ENCODE results near the gene ASCC3. TPM values are rescaled to one million over a fixed set of nuclear protein-coding genes. Genes with fewer than 3 reads are reported as not detected.

The ASCC3 gene
- total RNA-seq, 1 donor from 2014 or later, result 75.3 TPM

- H3K27ac ChIP-seq, result no peak overlapping the region
- no peaks in the 10 kb centered on the region for H3K79me2 ChIP-seq (ENCODE audit: low read depth)
- no peaks in the 10 kb centered on the region for H4K20me1 ChIP-seq (ENCODE audit: low read depth)
- no peaks in the 10 kb centered on the region for H3K9me3 ChIP-seq (ENCODE audit: low read depth)
- Mint-ChIP-seq H3K27me3 (ENCODE audit: insufficient read depth, low read depth) (no peaks in the 10 kb centered on the region), H3K36me3 (peaks cover 3% of the 10 kb centered on the region), H3K4me3 (no peak overlapping the region), H3K27ac (no peak overlapping the region), H3K4me1 (peaks cover 4% of the 10 kb centered on the region), H3K9me3 (no peaks in the 10 kb centered on the region)
- no peaks in the 10 kb centered on the region for H3K36me3 ChIP-seq
- TF ChIP-seq EZH2phosphoT487 (IDR thresholded peaks at IDR 0.05) (no peak), EZH2 (IDR thresholded peaks at IDR 0.05) (no peak), CTCF (IDR thresholded peaks at IDR 0.05) (no peak)
- no peak overlapping the region for H3K4me3 ChIP-seq
- DNase-seq (ENCODE audit: low spot score), result no peak
- no peaks in the 10 kb centered on the region for H3K27me3 ChIP-seq
- no peaks in the 10 kb centered on the region for H3K4me1 ChIP-seq
- no peaks in the 10 kb centered on the region for H3F3A ChIP-seq (ENCODE audit: low read depth)
- H2AFZ ChIP-seq (replicated peaks), result no peak overlapping the region
- H3K4me2 ChIP-seq, result no peak overlapping the region
- H3K9ac ChIP-seq, result no peak overlapping the region
Observed at GRCh38 chr6:100706491-100706890, 174.6 kb downstream of the ASCC3 start.

GRCh38 chr6:100704961-100705360 is 176.2 kb downstream of the ASCC3 start:
- H3K4me3 ChIP-seq, result no peak overlapping the region
- H3K27ac Mint-ChIP-seq, result no peak overlapping the region

GRCh38 chr6:100701728-100702127 is 179.4 kb downstream of the ASCC3 start:
- Histone ChIP-seq H3K9ac (no peak overlapping the region), H3K4me1 (no peaks in the 10 kb centered on the region), H3K9me3 (ENCODE audit: low read depth) (no peaks in the 10 kb centered on the region), H3F3A (ENCODE audit: low read depth) (no peaks in the 10 kb centered on the region), H3K36me3 (no peaks in the 10 kb centered on the region), H3K4me3 (no peak overlapping the region), H3K27ac (no peak overlapping the region), H4K20me1 (ENCODE audit: low read depth) (no peaks in the 10 kb centered on the region), H3K4me2 (no peak overlapping the region), H3K79me2 (ENCODE audit: low read depth) (no peaks in the 10 kb centered on the region), H3K27me3 (no peaks in the 10 kb centered on the region), H2AFZ (replicated peaks) (no peak overlapping the region)
- no peak for DNase-seq (ENCODE audit: low spot score)
- Mint-ChIP-seq H3K4me3 (no peak overlapping the region), H3K27ac (no peak overlapping the region), H3K9me3 (peaks cover 14% of the 10 kb centered on the region), H3K36me3 (peaks cover 15% of the 10 kb centered on the region), H3K4me1 (peaks cover 4% of the 10 kb centered on the region), H3K27me3 (ENCODE audit: insufficient read depth, low read depth) (no peaks in the 10 kb centered on the region)
- TF ChIP-seq CTCF (IDR thresholded peaks at IDR 0.05), result no peak
- no peak for TF ChIP-seq EZH2 (IDR thresholded peaks at IDR 0.05)
- TF ChIP-seq EZH2phosphoT487 (IDR thresholded peaks at IDR 0.05), result no peak

More at GRCh38 chr6:100704961-100705360, 176.2 kb downstream of the ASCC3 start:
- no peaks in the 10 kb centered on the region for H3K79me2 ChIP-seq (ENCODE audit: low read depth)
- no peaks in the 10 kb centered on the region for H3K4me1 ChIP-seq
- no peak overlapping the region for H3K4me2 ChIP-seq
- peaks cover 4% of the 10 kb centered on the region for H3K9me3 Mint-ChIP-seq
- H3K36me3 Mint-ChIP-seq, result peaks cover 8% of the 10 kb centered on the region
- H3K9ac ChIP-seq, result no peak overlapping the region
- no peaks in the 10 kb centered on the region for H3F3A ChIP-seq (ENCODE audit: low read depth)
- H3K36me3 ChIP-seq, result no peaks in the 10 kb centered on the region
- DNase-seq (ENCODE audit: low spot score), result no peak
- H3K27me3 ChIP-seq, result no peaks in the 10 kb centered on the region
- H4K20me1 ChIP-seq (ENCODE audit: low read depth), result no peaks in the 10 kb centered on the region
- H3K27me3 Mint-ChIP-seq (ENCODE audit: insufficient read depth, low read depth), result no peaks in the 10 kb centered on the region
- peaks cover 4% of the 10 kb centered on the region for H3K4me1 Mint-ChIP-seq
- H3K4me3 Mint-ChIP-seq, result no peak overlapping the region
- no peak overlapping the region for H2AFZ ChIP-seq (replicated peaks)
- no peak overlapping the region for H3K27ac ChIP-seq
- TF ChIP-seq EZH2 (IDR thresholded peaks at IDR 0.05), result no peak
- no peak for TF ChIP-seq CTCF (IDR thresholded peaks at IDR 0.05)
- TF ChIP-seq EZH2phosphoT487 (IDR thresholded peaks at IDR 0.05), result no peak
- H3K9me3 ChIP-seq (ENCODE audit: low read depth), result no peaks in the 10 kb centered on the region

All from neural progenitor cell (in vitro differentiated cells).